ENCODE results near the gene LRP1B.

The LRP1B gene

GRCh38 chr2:141513853-141514252, 617.0 kb downstream of the LRP1B start:
- Histone ChIP-seq H4K20me1 (ENCODE audit: insufficient read depth, low read length) (no peaks in the 10 kb centered on the region), H3K4me2 (ENCODE audit: insufficient read depth, low read length) (no peak overlapping the region), H3K4me3 (ENCODE audit: low read depth in 1 of 2, low read length in 2 of 2) (no peak overlapping the region), H3K27me3 (ENCODE audit: insufficient read depth, low read length, poor library complexity) (no peaks in the 10 kb centered on the region), H2AFZ (ENCODE audit: low read depth, low read length) (no peak overlapping the region; the same call in 1 of the 2 replicates), H3K4me1 (ENCODE audit: insufficient read depth, low read length) (no peaks in the 10 kb centered on the region), H3K27ac (ENCODE audit: low read length) (no peak overlapping the region), H3K79me2 (ENCODE audit: insufficient read depth, low read length) (no peaks in the 10 kb centered on the region), H3K36me3 (ENCODE audit: insufficient read depth, low read length) (no peaks in the 10 kb centered on the region), H3K9me3 (ENCODE audit: insufficient read depth, low read length, severe bottlenecking) (no peaks in the 10 kb centered on the region), H3K9ac (ENCODE audit: low read depth, low read length) (no peak overlapping the region)
- no peak for DNase-seq
- TF ChIP-seq EZH2 (IDR thresholded peaks at IDR 0.05; ENCODE audit: borderline replicate concordance, low read depth, low read length, severe bottlenecking) (no peak), CTCF (IDR thresholded peaks at IDR 0.05; ENCODE audit: borderline replicate concordance, extremely low read depth, low read length, poor library complexity, severe bottlenecking) (no peak)
- ATAC-seq (ENCODE audit: insufficient read depth, low read depth): no peak

GRCh38 chr2:141508806-141509595, 621.8 kb downstream of the LRP1B start:
- H2AFZ ChIP-seq (ENCODE audit: low read depth, low read length): no peak overlapping the region
- no peak overlapping the region for H3K27ac ChIP-seq (ENCODE audit: low read length)
- H3K36me3 ChIP-seq (ENCODE audit: insufficient read depth, low read length): no peaks in the 10 kb centered on the region
- H3K4me2 ChIP-seq (ENCODE audit: insufficient read depth, low read length): no peak overlapping the region
- H3K4me1 ChIP-seq (ENCODE audit: insufficient read depth, low read length): no peaks in the 10 kb centered on the region
- DNase-seq (no peak), ATAC-seq (ENCODE audit: insufficient read depth, low read depth) (no peak)
- no peaks in the 10 kb centered on the region for H4K20me1 ChIP-seq (ENCODE audit: insufficient read depth, low read length)
- no peak overlapping the region for H3K4me3 ChIP-seq (ENCODE audit: low read depth in 1 of 2, low read length in 2 of 2)
- TF ChIP-seq EZH2 (IDR thresholded peaks at IDR 0.05; ENCODE audit: borderline replicate concordance, low read depth, low read length, severe bottlenecking): no peak
- TF ChIP-seq CTCF (IDR thresholded peaks at IDR 0.05; ENCODE audit: borderline replicate concordance, extremely low read depth, low read length, poor library complexity, severe bottlenecking): no peak
- no peaks in the 10 kb centered on the region for H3K79me2 ChIP-seq (ENCODE audit: insufficient read depth, low read length)
- H3K9ac ChIP-seq (ENCODE audit: low read depth, low read length): no peak overlapping the region
- no peaks in the 10 kb centered on the region for H3K27me3 ChIP-seq (ENCODE audit: insufficient read depth, low read length, poor library complexity)
- no peaks in the 10 kb centered on the region for H3K9me3 ChIP-seq (ENCODE audit: insufficient read depth, low read length, severe bottlenecking)

GRCh38 chr2:141508086-141508752, 622.6 kb downstream of the LRP1B start:
- Histone ChIP-seq H2AFZ (ENCODE audit: low read depth, low read length) (no peak overlapping the region), H3K27me3 (ENCODE audit: insufficient read depth, low read length, poor library complexity) (no peaks in the 10 kb centered on the region), H3K9me3 (ENCODE audit: insufficient read depth, low read length, severe bottlenecking) (no peaks in the 10 kb centered on the region), H4K20me1 (ENCODE audit: insufficient read depth, low read length) (no peaks in the 10 kb centered on the region), H3K79me2 (ENCODE audit: insufficient read depth, low read length) (no peaks in the 10 kb centered on the region), H3K27ac (ENCODE audit: low read length) (no peak overlapping the region), H3K9ac (ENCODE audit: low read depth, low read length) (no peak overlapping the region), H3K4me3 (ENCODE audit: low read depth in 1 of 2, low read length in 2 of 2) (no peak overlapping the region), H3K36me3 (ENCODE audit: insufficient read depth, low read length) (no peaks in the 10 kb centered on the region), H3K4me1 (ENCODE audit: insufficient read depth, low read length) (no peaks in the 10 kb centered on the region), H3K4me2 (ENCODE audit: insufficient read depth, low read length) (no peak overlapping the region)
- no peak for ATAC-seq (ENCODE audit: insufficient read depth, low read depth)
- TF ChIP-seq EZH2 (IDR thresholded peaks at IDR 0.05; ENCODE audit: borderline replicate concordance, low read depth, low read length, severe bottlenecking) (no peak), CTCF (IDR thresholded peaks at IDR 0.05; ENCODE audit: borderline replicate concordance, extremely low read depth, low read length, poor library complexity, severe bottlenecking) (no peak)
- no peak for DNase-seq

All from DND-41 (cell line).